GM21447 (cell line): ENCODE results near the gene IL17C.
A peak's percentile ranks its signal among the peaks of the same experiment; 100 is the strongest.
"Not testable (repeated sequence)": the region's sequence is repeated elsewhere in the genome, so short reads cannot be mapped to it uniquely, and the experiment has no call there.

Source experiments
- ATAC-seq: cut with Tn5 transposase; IDR thresholded peaks from one replicate; pipeline ENCODE4 v1.9.1; 2021; ENCODE audit not compliant: unreplicated experiment

The IL17C gene

DNA sequence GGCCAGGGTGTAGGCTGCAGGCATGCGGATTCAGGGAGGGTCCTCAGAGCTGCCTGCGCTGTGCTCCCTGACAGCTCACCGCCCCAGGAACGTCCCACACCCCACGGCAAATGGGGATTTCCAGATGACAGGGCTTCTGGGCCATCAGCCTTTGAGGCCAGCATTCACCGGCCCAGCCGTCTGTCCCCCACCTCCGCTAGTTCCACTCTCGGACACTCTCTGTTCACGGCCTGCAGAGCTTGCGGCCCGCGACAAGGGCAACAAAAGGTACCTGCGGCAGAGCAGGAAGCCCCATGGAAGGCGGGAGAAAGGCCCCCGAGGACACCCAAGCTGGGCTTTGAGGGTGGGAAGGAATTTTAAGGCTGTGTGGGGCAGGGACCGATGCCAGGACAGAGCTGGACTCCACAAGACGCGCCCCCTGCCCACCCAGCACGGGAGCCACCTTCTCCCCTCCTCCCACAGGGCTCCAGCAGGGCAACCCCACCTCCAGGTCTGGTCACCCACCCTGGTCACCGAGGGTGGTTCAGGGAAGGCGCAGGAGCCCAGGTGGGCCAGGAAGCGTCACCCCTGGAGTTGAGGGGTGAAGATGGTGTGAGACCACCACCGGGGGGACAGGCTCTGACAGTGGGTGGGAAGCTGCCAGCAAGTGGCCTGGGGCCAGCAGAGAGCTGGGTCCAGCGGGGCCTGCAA lies 18.1 kb downstream of the IL17C start:
- no peak for ATAC-seq

DNA sequence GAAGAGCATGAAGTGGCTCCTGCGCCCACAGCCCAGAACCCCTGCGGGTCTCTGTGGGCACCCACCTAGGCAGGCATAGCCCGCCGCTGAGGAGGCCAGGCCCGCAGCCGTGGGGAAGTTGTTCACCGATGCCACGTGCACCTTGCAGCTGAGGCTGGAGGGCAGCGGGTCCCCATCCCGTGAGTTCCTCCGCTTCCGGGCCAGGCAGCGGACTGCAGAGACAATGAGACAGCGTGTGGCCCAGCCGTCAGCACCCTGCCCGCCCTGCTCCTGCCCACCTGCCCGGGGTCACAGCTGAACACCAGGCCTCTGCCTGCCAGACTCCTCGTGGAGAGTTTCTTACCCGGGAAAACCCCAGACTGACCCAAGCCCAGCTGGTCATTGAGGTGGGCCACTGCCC lies 19.0 kb downstream of the IL17C start:
- ATAC-seq: no peak

DNA sequence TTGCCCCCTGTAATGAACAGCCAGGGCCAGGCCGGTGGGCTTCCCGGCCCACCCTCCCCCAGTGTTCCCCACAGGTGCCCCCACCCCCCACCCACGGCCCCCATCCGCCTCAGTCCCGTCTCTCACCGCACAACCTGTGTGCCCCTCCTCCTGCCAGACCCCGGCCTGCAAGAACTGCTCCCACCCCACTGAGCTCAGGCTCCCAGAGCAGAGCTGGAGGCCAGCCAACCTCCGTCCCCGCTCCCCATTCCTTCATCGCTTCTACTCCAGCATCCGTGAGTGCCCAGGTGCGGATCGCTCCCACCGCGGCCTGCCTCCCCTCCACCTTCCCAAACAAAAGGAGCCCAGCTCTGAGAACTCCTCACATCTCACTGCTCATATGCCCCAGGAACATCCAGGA lies 20.3 kb downstream of the IL17C start:
- no peak for ATAC-seq

DNA sequence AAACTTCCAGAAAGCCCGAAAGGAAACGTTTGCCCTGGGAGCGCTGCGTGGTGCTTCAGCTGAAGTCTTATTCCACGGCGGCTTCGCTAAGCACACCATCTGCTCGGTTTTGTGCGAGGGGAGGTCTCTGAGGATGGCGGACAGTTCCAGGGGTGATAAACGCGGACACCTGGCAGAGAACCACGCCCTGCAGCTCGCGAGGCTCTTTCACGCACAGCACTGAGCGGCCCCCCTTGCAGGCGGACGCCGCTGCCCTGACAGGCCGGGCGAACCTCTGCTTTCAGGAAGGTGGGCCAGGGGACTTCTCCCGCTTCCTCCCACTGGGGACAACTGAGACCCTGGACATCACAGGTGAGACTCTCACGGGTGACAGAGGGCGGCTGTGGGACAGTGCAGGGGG lies 20.8 kb downstream of the IL17C start:
- ATAC-seq: no peak

DNA sequence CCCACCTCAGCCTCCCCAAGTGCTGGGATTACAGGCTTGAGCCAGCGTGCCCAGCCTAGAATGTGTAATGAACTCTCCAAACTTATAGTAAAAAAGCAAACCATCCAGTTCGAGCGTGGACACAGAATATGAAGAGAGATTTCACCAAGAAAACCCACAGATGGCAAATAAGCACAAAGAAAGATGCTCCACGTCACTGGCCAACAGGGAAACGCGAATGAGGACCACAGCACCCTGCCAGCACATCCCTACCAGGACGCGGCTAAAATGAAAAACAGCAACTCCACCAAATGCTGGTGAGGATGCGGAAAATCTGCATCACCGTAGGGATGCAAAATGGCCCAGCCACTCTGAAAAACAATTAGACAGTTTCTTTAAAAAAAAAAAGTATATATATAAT lies 23.1 kb downstream of the IL17C start:
- no peak for ATAC-seq

DNA sequence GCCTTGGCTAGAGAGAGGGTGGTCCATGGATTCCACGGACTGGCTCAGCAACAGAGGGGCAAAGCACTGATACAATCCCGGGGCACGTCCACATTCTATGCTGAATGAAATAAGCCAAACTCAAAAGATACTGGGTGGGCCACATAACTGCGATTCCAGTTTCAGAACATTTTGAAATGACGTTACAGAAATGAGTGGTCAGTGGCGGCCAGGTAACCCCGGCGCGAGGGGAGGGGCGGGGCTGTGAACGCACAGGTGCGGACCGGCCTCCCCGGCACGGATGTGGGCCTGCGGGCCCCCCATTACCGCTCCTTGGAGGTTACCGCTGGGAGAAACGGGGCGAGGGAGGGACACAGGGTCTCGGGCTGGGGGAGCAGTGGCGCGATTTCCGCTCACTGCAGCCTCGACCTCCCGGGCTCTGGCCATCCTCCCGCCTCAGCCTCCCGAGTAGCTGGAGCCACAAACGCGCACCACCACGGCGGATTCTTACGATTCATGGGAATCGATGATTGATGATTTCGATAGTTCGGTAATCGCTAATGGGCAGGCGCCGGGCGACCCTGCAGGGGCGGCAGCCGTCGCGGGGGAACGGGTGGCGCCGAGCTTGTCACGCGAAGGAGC lies 24.0 kb downstream of the IL17C start:
- peak; percentile 15 for ATAC-seq

DNA sequence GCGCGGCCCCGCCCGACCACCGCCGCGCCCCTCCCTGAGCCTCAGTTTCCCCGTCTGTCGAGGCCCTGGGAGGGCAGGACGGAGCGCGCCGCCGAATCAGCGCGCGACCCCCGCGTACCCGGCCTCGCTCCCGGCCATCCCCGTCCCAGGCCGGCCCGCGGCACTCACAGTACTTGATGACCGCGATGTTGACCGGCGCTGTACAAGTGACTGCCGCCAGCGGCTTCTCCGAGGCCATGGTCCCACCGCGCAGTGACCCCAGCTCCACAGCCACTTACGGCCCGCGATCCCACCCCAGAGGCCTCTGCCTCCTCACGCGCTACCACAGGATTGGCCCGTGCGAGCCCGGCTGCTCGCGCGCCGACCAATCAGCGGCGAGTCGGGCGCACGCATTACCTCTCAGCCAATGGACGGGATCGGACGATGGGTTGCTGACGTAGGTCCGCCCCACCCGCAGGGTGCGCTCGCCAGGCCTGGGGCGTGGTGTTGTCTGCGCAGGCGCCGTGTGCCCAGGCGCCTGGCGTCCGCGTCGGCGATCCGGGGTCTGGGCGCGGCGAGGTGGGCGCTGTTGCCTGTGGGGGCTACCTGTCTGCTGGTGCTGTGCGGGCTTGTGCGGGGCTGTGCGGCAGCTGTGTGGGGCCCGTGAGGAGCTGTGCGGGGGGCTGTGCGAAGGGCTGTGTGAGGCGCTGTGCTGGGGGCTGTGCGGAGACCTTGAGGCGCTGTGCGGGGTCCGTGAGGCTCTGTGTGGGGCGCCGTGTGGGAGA lies 24.7 kb downstream of the IL17C start, which contains the start of gene MVD:
Gene MVD, minus strand, starts transcription at position 249 of the 764 bp plus-strand sequence. Its CDS starts 11 bp downstream, at position 238.
- ATAC-seq: peak; percentile 88

DNA sequence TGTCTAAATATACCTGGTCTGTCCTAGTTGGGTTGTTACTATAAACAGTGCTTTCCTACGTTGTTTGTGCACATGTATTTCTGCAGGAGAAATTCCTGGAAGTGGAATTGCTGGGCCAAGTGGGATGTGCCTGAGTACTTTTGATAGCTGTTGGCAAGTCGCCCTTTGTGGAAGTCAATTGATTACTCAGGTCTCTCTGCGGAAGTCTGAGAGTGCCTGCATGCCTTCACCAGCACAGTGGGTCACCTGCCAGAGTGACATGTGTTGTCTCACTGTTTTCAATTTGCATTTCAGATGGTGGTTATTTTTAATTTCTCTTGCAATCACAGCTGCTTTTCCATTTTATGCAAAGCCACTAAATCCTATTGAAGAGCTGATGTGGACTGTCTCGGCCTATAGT lies 26.8 kb downstream of the IL17C start:
- ATAC-seq: no peak

DNA sequence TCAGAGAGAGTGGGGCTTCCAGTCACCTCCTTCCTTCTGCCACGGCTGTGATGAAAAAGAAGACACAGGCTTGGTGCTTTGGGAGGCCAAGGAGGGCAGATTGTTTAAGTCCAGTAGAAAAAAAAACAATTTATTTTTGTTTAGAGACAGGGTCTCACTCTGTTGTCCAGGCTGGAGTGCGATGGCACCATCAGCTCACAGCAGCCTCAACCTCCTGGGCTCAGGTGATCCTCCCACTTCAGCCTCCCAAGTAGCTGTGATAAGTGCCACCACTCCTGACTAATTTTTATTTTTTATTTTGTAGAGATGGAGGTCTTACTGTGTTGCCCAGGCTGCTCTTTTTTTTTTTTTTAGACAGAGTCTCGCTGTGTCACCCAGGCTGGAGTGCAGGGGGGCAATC lies 27.2 kb downstream of the IL17C start:
- ATAC-seq: no peak

DNA sequence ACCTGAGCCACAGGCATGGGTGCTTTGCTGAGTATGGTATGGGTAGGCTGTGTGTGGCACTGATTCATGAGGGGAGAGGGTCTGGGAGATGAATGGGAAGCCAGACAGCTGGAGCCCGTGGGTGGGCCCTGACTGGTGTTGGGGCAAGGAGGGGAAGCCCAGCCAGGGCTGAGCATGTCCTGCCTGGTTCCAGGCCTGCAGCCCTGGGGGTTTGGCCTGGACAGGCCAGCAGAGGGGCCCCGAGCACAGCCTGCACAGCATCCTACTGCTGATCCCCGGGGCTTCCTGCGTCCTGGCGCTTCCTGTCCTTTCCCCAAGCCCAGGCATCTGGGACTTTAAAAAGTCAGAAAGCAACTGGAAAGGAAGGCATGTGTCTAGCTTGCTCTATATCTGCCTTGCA lies 29.1 kb downstream of the IL17C start:
- no peak for ATAC-seq

DNA sequence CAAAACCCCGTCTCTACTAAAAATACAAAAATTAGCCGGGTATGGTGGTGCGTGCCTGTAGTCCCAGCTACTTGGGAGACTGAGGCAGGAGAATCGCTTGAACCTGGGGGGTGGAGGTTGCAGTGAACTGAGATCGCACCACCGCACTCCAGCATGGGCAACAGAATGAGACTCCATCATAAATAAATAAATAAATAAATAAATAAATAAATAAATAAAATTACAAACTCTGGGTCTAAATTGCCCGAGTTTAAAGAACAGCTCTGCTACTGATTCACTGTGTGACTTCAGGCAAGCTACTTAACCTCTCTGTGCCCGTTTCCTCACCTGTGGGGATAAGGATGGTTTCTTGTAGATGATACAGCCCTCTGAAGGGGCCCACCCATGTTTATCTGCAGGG lies 31.1 kb downstream of the IL17C start:
- not testable (repeated sequence) for ATAC-seq

DNA sequence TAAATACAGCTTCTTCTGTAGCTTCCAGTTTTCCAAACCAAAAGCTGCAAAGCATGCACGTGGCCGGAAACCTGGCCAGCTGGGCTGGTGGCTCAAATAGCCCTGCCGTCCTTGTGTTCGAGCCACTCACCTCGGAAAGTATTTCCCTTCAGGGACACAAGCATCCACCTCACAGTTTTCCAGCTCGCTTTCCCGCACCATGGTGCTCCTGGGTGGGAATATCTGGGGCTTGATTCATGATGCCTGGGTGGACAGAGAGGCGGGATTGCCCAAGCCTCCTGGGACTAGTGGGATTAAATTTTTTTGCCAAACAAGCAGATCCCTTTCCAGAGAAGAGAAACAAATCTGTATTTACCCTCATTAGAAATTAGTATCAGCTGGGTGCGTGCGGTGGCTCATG lies 31.6 kb downstream of the IL17C start:
- no peak for ATAC-seq

DNA sequence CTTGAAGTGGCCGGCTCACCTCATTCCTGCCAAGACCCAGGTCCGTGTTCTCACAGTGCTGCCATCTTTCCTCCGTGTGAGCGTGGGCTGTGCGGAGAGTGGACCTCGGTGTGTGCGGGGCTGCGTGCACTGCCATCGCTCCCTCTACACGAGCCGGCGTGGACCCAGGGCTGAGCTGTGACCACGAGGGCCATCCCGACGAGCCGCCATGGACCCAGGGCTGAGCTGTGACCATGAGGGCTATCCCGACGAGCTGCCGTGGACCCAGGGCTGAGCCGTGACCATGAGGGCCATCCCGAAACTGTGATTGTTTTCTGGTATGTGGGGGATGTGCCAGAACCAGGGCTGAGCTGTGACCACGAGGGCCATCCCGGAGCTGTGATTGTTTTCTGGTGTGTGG lies 33.4 kb downstream of the IL17C start:
- no peak for ATAC-seq

DNA sequence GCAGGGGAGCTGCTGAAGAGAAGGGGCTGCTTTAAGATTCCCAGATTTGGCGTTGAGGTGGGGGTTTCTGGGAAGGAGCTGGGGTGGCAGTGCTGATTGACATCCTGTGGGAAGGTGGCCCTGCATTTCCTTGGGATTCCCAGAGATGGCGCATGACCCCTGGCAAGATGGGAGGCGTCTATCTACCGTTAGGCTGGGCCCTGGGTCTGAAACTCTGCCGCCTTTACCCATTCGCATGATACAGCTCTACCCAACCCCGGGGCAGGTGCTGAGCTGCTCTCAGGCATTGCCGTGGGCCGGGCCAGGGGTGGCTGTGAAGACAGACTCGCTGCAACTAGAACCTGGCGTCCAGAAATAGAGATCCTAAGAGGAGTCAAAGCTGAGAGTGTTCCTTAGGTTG lies 34.4 kb downstream of the IL17C start:
- no peak for ATAC-seq

DNA sequence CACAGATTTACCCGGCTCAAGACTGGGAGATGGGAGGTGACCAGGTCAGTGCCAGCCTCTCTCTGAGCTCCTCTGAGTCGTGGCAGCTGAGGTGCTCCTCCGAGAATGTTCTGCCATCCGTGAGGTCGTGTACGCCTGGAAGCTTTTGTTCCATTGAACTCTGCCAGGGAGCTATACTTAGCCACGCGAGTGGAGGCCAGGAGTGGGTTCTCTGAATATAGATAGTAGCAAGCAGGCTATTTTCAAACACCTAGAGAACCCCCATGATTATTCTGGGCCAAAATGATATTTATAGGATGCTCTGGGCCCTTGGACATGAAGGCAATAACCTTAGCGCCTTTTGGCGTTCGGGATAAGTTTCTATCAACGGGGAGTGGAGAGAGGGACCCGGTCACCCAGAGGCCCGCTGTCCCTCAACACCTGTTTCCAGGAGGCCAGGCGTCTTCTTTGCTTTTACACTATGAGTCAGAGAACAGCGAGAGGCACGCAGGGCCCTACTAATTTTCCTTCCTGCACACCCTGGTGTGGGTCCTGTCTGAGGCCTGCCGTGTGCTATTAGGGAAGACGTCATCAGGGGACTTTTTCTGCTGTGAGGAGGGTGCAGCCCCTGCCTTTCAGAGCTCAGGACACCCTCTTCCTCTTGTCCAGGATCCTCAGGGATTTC lies 35.5 kb downstream of the IL17C start:
- ATAC-seq: no peak

DNA sequence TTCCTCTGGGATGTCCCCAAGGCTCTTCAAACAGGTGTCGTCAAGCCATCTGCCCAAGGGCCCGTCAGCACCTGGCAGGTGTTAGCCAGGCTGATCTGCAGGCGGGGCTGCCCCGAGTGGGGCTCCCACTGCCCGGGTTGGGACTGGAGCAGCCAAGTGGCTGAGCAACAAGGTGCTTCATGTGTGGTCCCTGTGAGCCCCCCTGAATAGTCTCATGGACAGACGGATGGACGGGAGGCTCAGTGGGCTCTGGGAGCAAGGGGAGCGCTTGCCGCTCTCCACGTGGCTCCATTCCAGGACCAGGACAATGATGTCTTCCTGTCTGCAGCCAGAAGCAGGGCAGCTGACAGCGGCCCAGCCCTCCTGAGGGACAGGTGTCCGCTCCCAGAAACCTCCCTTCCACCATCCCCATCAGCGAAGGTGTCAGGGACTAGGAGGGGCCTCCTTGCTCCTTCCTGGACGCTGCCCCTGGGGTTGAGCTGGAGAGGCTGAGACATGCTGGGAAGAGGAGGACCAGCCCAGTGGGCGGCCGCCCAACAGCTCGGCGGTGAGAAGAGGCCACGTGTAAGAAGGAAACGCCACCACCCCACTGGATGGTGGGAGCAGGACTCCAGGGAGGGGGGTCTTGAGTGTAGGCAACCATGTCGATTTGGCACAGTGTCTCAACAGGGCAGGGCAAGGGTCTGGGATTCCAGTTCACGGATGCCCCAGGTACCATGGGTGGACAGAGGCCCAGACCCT lies 38.3 kb downstream of the IL17C start:
- no peak for ATAC-seq

DNA sequence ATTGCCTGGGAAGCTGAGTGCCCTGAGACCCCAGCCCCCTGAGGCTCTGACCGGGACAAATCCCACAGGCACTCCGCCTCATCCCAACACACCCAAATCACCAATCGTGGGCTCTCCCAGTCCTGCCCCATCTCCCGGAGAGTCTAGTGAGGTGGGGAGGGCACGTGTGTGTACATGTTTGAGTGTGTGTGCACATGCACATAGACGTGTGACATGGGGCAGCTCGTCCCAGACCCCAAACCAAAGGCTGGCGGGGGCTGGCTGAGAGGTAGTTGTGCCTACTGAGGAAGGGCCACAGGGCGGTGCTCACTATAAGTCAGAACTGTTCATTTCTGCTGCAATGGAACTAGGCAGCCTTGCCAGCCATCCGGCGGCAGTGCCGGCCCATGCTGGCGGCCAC lies 39.3 kb downstream of the IL17C start:
- ATAC-seq: no peak

DNA sequence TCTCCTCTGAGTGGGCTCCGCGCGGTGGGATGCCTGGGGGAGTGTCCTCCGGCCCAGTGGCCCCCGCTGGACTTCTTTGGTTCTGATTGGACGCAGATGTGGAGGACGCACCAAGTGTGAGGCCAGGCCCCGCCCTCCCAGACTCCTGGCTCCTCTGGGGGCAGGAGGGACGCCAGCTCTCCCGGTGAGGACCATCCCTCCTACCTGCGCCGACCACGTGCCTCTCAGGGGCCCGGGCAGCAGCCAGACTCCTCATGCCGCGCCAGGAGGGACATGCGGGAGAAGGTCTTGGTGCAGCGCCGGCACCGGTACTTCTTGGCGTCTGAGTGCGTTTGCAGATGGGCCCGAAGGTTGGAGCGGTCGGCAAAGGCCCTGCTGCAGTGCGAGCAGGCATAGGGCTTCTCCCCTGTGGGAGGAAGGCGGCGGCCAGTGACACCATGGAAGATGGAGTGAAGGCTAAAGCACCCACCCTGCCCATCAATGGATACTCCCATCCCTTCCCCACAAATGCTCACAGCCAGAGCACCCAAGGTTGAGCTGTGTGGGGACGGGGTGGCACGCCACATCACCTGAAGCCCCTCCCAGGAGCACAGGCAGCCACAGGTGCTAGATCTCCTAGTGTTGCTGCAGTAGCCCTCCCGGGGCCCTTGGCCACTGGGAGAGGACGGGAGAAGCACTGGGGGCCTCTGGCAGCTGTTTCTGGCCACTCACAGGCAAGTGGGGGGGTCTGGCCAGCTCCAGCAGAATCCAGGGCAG lies 40.0 kb downstream of the IL17C start:
- no peak for ATAC-seq

DNA sequence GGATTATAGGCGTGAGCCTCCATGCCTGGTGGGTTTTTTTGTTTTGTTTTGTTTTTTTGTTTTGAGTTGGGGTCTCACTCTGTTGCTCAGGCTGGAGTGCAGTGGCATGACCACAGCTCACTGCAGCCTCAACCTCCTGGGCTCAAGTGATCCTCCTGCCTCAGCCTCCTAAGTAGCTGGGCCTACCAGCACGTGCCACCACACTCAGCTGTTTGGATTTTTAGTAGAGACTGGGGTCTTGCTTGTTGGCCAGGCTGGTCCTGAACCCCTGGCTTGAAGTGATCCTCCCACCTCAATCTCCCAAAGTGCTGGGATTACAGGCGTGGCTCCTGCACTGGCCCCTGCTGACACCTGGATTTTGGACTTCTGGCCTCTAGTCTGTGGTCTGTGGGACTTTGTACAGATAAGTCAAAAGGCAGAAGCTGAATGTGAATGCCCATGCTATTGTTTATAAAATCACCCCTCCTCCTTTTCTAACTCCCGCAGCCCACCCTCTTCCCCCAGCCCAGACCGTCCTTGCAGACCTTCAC lies 42.2 kb downstream of the IL17C start:
- ATAC-seq: no peak

DNA sequence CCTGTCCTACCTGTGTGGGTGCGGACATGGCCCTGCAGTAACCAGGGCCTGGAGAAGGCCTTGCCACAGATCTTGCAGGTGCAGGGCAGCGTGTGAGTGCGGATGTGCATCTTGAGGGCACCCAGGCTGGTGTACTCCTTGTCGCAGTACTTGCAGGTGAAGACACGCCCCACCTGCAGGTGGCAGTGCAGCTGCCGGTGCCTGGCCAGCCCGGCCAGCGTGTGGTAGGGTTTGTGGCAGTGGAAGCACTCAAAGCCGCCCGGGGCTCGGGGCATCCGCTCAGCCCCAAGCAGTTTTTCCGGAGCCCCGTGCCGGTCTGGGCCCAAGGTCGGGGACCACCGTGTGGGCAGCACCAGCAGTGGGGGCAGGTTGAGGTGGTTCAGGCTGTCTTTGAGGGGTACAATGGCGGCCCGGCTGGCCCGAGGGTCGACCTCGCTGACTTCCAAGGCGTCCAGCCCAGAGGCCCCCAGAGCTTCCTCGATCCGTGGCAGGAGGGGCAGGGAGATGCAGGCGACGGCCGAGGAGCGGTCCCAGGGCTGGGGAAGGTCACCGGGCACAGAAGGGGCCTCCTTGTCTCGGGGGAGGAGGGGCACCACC lies 42.8 kb downstream of the IL17C start:
- ATAC-seq: no peak
